WTC11 (cell line): ENCODE results near the gene DMD. TPM values are rescaled to one million over a fixed set of nuclear protein-coding genes. Genes with fewer than 3 reads are reported as not detected.

Experiments used
- ELF4 ChIP-seq: sonication (generic); formaldehyde crosslinking; IDR thresholded peaks from 2 replicates; pipeline ENCODE4 v1.8.1; 2022; ENCODE audit warnings: low read depth, mild to moderate bottlenecking, moderate library complexity, missing genetic modification reagents
- FOXP1 ChIP-seq: sonication (generic); formaldehyde crosslinking; IDR thresholded peaks from 2 replicates; pipeline ENCODE4 v1.8.0; 2022; ENCODE audit warnings: missing genetic modification reagents, mild to moderate bottlenecking, moderate library complexity, borderline replicate concordance
- SMAD3 ChIP-seq: sonication (generic); formaldehyde crosslinking; IDR thresholded peaks from 2 replicates; pipeline ENCODE4 v1.8.0; 2022; ENCODE audit warnings: missing genetic modification reagents, mild to moderate bottlenecking, borderline replicate concordance
- ZNF232 ChIP-seq: sonication (generic); formaldehyde crosslinking; IDR thresholded peaks from 2 replicates; pipeline ENCODE4 v1.8.0; 2022; ENCODE audit warnings: mild to moderate bottlenecking, missing genetic modification reagents
- ZNF396 ChIP-seq: fragments of 250-450 bp; sonication (Bioruptor Pico); IDR thresholded peaks from 2 replicates; pipeline ENCODE4 v1.8.0; 2021; ENCODE audit warnings: mild to moderate bottlenecking, moderate library complexity, borderline replicate concordance
- total RNA-seq: library from RNA; stranded (reverse); gene quantifications from 3 replicates; pipeline ENCODE4 v1.2.3, GENCODE V29; 2021
- TF ChIP-seq, protein P1 (sequence below): fragments of 250-450 bp; sonication (Bioruptor Pico); IDR thresholded peaks from 2 replicates; pipeline ENCODE4 v1.9.0; 2021; ENCODE audit warnings: mild to moderate bottlenecking
- TF ChIP-seq, protein P2 (sequence below): fragments of 250-450 bp; sonication (Bioruptor Pico); IDR thresholded peaks from 2 replicates; pipeline ENCODE4 v1.8.0; 2021; ENCODE audit warnings: mild to moderate bottlenecking
- TF ChIP-seq, protein P3 (sequence below): sonication (generic); formaldehyde crosslinking; IDR thresholded peaks from 2 replicates; pipeline ENCODE4 v1.8.0; 2023; ENCODE audit warnings: missing genetic modification reagents
- TF ChIP-seq, protein P4 (sequence below): sonication (generic); formaldehyde crosslinking; IDR thresholded peaks from 2 replicates; pipeline ENCODE4 v1.8.0; 2022; ENCODE audit warnings: mild to moderate bottlenecking, missing genetic modification reagents
- TF ChIP-seq, protein P5 (sequence below): sonication (generic); formaldehyde crosslinking; IDR thresholded peaks from 2 replicates; pipeline ENCODE4 v1.8.1; 2022; ENCODE audit warnings: low read depth, missing genetic modification reagents, borderline replicate concordance
- TF ChIP-seq, protein P6 (sequence below): sonication (generic); formaldehyde crosslinking; IDR thresholded peaks from 2 replicates; pipeline ENCODE4 v1.8.0; 2023; ENCODE audit warnings: mild to moderate bottlenecking, missing genetic modification reagents
- TF ChIP-seq, protein P7 (sequence below): sonication (generic); formaldehyde crosslinking; IDR thresholded peaks from 2 replicates; pipeline ENCODE4 v1.8.1; 2023; ENCODE audit warnings: mild to moderate bottlenecking, moderate library complexity, missing genetic modification reagents
- TF ChIP-seq, protein P8 (sequence below): sonication (generic); formaldehyde crosslinking; conservative IDR thresholded peaks from 2 replicates; pipeline ENCODE4 v1.8.1; 2022; ENCODE audit warnings: mild to moderate bottlenecking, missing genetic modification reagents

DMD gene
- total RNA-seq, 1 experiment from 2014 or later: 9.1 TPM

DNA sequence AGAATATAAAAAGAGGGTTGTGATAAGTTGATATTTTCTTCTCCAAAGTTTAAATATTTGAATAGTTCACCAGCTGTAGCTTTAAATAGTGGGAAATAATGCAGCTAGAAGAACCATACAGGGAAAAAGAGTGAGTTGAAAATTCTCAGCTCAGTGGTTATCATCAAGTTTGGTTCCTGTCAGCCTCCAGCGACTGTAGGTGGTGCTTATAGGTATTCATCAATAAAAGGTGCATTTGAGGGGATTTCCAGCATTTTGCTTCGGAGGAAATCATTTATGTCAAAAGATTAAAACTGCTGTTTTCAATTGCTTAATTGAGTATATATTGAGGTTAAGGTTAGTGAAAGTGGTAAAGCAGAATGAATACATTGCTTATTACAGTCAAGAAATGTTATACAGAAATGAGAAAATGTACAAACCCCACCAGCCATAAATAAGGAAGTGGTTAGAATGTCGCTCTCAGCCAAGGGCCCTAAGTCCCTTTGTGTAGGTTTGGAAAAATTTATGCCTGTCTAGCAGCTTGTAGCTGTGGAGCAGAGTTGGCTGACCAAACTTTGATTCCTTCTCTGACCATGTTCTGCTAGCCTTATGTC lies 1606.6 kb downstream of the DMD start (continued):
- TF ChIP-seq, protein P1, sequence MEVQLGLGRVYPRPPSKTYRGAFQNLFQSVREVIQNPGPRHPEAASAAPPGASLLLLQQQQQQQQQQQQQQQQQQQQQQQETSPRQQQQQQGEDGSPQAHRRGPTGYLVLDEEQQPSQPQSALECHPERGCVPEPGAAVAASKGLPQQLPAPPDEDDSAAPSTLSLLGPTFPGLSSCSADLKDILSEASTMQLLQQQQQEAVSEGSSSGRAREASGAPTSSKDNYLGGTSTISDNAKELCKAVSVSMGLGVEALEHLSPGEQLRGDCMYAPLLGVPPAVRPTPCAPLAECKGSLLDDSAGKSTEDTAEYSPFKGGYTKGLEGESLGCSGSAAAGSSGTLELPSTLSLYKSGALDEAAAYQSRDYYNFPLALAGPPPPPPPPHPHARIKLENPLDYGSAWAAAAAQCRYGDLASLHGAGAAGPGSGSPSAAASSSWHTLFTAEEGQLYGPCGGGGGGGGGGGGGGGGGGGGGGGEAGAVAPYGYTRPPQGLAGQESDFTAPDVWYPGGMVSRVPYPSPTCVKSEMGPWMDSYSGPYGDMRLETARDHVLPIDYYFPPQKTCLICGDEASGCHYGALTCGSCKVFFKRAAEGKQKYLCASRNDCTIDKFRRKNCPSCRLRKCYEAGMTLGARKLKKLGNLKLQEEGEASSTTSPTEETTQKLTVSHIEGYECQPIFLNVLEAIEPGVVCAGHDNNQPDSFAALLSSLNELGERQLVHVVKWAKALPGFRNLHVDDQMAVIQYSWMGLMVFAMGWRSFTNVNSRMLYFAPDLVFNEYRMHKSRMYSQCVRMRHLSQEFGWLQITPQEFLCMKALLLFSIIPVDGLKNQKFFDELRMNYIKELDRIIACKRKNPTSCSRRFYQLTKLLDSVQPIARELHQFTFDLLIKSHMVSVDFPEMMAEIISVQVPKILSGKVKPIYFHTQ: no peak
- TF ChIP-seq FOXP1 (CRISPR knock-in tag) (no peak), ZNF232 (no peak), ELF4 (CRISPR knock-in tag) (no peak), ZNF396 (CRISPR knock-in tag) (no peak), SMAD3 (no peak)
- TF ChIP-seq, protein P2, sequence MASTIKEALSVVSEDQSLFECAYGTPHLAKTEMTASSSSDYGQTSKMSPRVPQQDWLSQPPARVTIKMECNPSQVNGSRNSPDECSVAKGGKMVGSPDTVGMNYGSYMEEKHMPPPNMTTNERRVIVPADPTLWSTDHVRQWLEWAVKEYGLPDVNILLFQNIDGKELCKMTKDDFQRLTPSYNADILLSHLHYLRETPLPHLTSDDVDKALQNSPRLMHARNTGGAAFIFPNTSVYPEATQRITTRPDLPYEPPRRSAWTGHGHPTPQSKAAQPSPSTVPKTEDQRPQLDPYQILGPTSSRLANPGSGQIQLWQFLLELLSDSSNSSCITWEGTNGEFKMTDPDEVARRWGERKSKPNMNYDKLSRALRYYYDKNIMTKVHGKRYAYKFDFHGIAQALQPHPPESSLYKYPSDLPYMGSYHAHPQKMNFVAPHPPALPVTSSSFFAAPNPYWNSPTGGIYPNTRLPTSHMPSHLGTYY (CRISPR knock-in tag): no peak
- TF ChIP-seq, protein P3, sequence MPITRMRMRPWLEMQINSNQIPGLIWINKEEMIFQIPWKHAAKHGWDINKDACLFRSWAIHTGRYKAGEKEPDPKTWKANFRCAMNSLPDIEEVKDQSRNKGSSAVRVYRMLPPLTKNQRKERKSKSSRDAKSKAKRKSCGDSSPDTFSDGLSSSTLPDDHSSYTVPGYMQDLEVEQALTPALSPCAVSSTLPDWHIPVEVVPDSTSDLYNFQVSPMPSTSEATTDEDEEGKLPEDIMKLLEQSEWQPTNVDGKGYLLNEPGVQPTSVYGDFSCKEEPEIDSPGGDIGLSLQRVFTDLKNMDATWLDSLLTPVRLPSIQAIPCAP: no peak
- TF ChIP-seq, protein P4, sequence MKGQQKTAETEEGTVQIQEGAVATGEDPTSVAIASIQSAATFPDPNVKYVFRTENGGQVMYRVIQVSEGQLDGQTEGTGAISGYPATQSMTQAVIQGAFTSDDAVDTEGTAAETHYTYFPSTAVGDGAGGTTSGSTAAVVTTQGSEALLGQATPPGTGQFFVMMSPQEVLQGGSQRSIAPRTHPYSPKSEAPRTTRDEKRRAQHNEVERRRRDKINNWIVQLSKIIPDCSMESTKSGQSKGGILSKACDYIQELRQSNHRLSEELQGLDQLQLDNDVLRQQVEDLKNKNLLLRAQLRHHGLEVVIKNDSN (CRISPR knock-in tag): no peak
- TF ChIP-seq, protein P5, sequence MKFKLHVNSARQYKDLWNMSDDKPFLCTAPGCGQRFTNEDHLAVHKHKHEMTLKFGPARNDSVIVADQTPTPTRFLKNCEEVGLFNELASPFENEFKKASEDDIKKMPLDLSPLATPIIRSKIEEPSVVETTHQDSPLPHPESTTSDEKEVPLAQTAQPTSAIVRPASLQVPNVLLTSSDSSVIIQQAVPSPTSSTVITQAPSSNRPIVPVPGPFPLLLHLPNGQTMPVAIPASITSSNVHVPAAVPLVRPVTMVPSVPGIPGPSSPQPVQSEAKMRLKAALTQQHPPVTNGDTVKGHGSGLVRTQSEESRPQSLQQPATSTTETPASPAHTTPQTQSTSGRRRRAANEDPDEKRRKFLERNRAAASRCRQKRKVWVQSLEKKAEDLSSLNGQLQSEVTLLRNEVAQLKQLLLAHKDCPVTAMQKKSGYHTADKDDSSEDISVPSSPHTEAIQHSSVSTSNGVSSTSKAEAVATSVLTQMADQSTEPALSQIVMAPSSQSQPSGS (CRISPR knock-in tag): no peak
- TF ChIP-seq, protein P6, sequence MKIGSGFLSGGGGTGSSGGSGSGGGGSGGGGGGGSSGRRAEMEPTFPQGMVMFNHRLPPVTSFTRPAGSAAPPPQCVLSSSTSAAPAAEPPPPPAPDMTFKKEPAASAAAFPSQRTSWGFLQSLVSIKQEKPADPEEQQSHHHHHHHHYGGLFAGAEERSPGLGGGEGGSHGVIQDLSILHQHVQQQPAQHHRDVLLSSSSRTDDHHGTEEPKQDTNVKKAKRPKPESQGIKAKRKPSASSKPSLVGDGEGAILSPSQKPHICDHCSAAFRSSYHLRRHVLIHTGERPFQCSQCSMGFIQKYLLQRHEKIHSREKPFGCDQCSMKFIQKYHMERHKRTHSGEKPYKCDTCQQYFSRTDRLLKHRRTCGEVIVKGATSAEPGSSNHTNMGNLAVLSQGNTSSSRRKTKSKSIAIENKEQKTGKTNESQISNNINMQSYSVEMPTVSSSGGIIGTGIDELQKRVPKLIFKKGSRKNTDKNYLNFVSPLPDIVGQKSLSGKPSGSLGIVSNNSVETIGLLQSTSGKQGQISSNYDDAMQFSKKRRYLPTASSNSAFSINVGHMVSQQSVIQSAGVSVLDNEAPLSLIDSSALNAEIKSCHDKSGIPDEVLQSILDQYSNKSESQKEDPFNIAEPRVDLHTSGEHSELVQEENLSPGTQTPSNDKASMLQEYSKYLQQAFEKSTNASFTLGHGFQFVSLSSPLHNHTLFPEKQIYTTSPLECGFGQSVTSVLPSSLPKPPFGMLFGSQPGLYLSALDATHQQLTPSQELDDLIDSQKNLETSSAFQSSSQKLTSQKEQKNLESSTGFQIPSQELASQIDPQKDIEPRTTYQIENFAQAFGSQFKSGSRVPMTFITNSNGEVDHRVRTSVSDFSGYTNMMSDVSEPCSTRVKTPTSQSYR (CRISPR knock-in tag): no peak
- TF ChIP-seq, protein P7, sequence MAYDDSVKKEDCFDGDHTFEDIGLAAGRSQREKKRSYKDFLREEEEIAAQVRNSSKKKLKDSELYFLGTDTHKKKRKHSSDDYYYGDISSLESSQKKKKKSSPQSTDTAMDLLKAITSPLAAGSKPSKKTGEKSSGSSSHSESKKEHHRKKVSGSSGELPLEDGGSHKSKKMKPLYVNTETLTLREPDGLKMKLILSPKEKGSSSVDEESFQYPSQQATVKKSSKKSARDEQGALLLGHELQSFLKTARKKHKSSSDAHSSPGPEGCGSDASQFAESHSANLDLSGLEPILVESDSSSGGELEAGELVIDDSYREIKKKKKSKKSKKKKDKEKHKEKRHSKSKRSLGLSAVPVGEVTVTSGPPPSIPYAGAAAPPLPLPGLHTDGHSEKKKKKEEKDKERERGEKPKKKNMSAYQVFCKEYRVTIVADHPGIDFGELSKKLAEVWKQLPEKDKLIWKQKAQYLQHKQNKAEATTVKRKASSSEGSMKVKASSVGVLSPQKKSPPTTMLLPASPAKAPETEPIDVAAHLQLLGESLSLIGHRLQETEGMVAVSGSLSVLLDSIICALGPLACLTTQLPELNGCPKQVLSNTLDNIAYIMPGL: no peak
- TF ChIP-seq, protein P8, sequence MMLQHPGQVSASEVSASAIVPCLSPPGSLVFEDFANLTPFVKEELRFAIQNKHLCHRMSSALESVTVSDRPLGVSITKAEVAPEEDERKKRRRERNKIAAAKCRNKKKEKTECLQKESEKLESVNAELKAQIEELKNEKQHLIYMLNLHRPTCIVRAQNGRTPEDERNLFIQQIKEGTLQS (CRISPR knock-in tag): no peak
